HepG2 (cell line): Measurements from ENCODE around the gene ALOX5.
"Not testable (repeated sequence)": the region's sequence is repeated elsewhere in the genome, so short reads cannot be mapped to it uniquely, and the experiment has no call there.

Experiments used
- AHR ChIP-seq: IDR thresholded peaks from 2 replicates; pipeline ENCODE4 v1.6.1; 2018; ENCODE audit warnings: missing genetic modification reagents, missing compliant biosample characterization
- ESRRA ChIP-seq: sonication (generic); formaldehyde crosslinking; IDR thresholded peaks from 2 replicates; pipeline ENCODE4 v1.5.1; 2020; ENCODE audit warnings: mild to moderate bottlenecking, low read depth, missing genetic modification reagents
- KLF16 ChIP-seq, 2 experiments: sonication (generic) in 1 of 2; formaldehyde crosslinking in 1 of 2; IDR thresholded peaks; 2 replicates each; pipeline versions ENCODE4 v1.6.1 to v1.8.0; 2016 to 2023; ENCODE audit warnings: missing genetic modification reagents in 2 of 2, missing compliant biosample characterization in 1 of 2
- KLF6 ChIP-seq: IDR thresholded peaks from 2 replicates; pipeline ENCODE4 v1.8.0; 2016; ENCODE audit warnings: missing biosample characterization, missing genetic modification reagents
- ZNF333 ChIP-seq: sonication (generic); formaldehyde crosslinking; IDR thresholded peaks from 2 replicates; pipeline ENCODE4 v1.4.0; 2020; ENCODE audit warnings: mild to moderate bottlenecking, missing genetic modification reagents, borderline replicate concordance
- TF ChIP-seq, protein P1 (sequence below): sonication (generic); formaldehyde crosslinking; IDR thresholded peaks from 2 replicates; pipeline ENCODE4 v1.5.0; 2020; ENCODE audit warnings: mild to moderate bottlenecking, missing genetic modification reagents, moderate library complexity

GRCh38 chr10:45340420-45340819 is 33.6 kb upstream of the ALOX5 start:
- TF ChIP-seq, protein P1, sequence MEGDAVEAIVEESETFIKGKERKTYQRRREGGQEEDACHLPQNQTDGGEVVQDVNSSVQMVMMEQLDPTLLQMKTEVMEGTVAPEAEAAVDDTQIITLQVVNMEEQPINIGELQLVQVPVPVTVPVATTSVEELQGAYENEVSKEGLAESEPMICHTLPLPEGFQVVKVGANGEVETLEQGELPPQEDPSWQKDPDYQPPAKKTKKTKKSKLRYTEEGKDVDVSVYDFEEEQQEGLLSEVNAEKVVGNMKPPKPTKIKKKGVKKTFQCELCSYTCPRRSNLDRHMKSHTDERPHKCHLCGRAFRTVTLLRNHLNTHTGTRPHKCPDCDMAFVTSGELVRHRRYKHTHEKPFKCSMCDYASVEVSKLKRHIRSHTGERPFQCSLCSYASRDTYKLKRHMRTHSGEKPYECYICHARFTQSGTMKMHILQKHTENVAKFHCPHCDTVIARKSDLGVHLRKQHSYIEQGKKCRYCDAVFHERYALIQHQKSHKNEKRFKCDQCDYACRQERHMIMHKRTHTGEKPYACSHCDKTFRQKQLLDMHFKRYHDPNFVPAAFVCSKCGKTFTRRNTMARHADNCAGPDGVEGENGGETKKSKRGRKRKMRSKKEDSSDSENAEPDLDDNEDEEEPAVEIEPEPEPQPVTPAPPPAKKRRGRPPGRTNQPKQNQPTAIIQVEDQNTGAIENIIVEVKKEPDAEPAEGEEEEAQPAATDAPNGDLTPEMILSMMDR (CRISPR knock-in tag): not testable (repeated sequence)
- TF ChIP-seq ZNF333 (CRISPR knock-in tag); AHR; ESRRA (CRISPR knock-in tag); KLF16 (CRISPR knock-in tag; IDR thresholded peaks at IDR 0.05); KLF6 (CRISPR knock-in tag): not testable (repeated sequence)
